Lung (tissue), 12 donors: ENCODE data around the gene PADI2. TPM values are rescaled to one million over a fixed set of nuclear protein-coding genes. Genes with fewer than 3 reads are reported as not detected.

ENCODE experiments used
- ATAC-seq: fragments of 200-7000 bp; cut with Tn5 transposase; one replicate; pipeline ENCODE4 v1.9.1; 2020; ENCODE audit warnings: moderate number of reproducible peaks; ENCODE audit not compliant: insufficient read depth, low FRiP score
- DNase-seq, 3 donors: peaks; one replicate each; pipeline ENCODE4 v3.0.0-alpha.2; 2013 to 2017
- H3K27ac ChIP-seq, 2 donors: one replicate each; pipeline ENCODE4 v1.5.1; 2013; ENCODE audit warnings: mild to moderate bottlenecking in 2 of 2, moderate library complexity in 2 of 2, control low read depth in 1 of 2, inconsistent platforms in 1 of 2, low read depth in 1 of 2, low read length in 1 of 2
- H3K27me3 ChIP-seq, 3 donors: one replicate each; pipeline ENCODE4 v1.5.1; 2013; ENCODE audit warnings: low read length in 2 of 3; ENCODE audit not compliant: control insufficient read depth in 3 of 3, insufficient read depth in 3 of 3
- H3K36me3 ChIP-seq, 4 donors: one replicate each; pipeline ENCODE4 v1.5.1; 2013; ENCODE audit warnings: low read length in 4 of 4, mild to moderate bottlenecking in 1 of 4, moderate library complexity in 1 of 4; ENCODE audit not compliant: control insufficient read depth in 4 of 4, insufficient read depth in 4 of 4
- H3K4me1 ChIP-seq, 5 donors: one replicate each; pipeline ENCODE4 v1.5.1; 2013; ENCODE audit warnings: low read length in 5 of 5, mild to moderate bottlenecking in 2 of 5, moderate library complexity in 1 of 5; ENCODE audit not compliant: control insufficient read depth in 5 of 5, insufficient read depth in 5 of 5
- H3K4me3 ChIP-seq: one replicate; pipeline ENCODE4 v1.5.1; 2013; ENCODE audit warnings: mild to moderate bottlenecking, control low read depth, moderate library complexity
- H3K9ac ChIP-seq, 2 donors: one replicate each; pipeline ENCODE4 v1.5.1; 2013; ENCODE audit warnings: low read length in 2 of 2, control low read depth in 1 of 2; ENCODE audit not compliant: insufficient read depth in 1 of 2
- H3K9me3 ChIP-seq, 4 donors: one replicate each; pipeline ENCODE4 v1.5.1; 2013; ENCODE audit warnings: low read length in 3 of 4, mild to moderate bottlenecking in 1 of 4, moderate library complexity in 1 of 4; ENCODE audit not compliant: control insufficient read depth in 4 of 4, insufficient read depth in 3 of 4
- WGBS, 2 donors: extraction: QIAGEN DNeasy Blood & Tissue Kit; methylation state at CpG; one replicate each; pipeline ENCODE4 v1.1.7; 2013; 5-methylcytosine and 5-hydroxymethylcytosine counted together
- polyA plus RNA-seq, 2 donors: library from polyadenylated mRNA; stranded (reverse); fragments of 200-250 nt; gene quantifications; one replicate each; pipeline ENCODE4 v1.2.1, GENCODE V29; 2013
- total RNA-seq, 2 donors: library from RNA; depleted of rRNA in 1 of 2; stranded (reverse); fragments of >200 nt in 1 of 2; gene quantifications; one replicate each; pipeline ENCODE4 v1.2.1, GENCODE V29; 2014 to 2021
- TF ChIP-seq, protein P1 (sequence below): IDR thresholded peaks from 2 replicates; pipeline ENCODE4 v1.5.1; 2012; ENCODE audit warnings: mild to moderate bottlenecking; ENCODE audit errors: control extremely low read depth, extremely low read depth
- donor health status: control.
- donor health status: control.
- donor health status: Bipolar disorder and iron deficiency.
- donor health status: healthy.
- donor health status: DM: yes; HTN: yes; CAD: no.

PADI2 gene
- total and polyA plus RNA-seq, 4 donors = 1.2 to 12.8 (median 3.4) TPM

DNA sequence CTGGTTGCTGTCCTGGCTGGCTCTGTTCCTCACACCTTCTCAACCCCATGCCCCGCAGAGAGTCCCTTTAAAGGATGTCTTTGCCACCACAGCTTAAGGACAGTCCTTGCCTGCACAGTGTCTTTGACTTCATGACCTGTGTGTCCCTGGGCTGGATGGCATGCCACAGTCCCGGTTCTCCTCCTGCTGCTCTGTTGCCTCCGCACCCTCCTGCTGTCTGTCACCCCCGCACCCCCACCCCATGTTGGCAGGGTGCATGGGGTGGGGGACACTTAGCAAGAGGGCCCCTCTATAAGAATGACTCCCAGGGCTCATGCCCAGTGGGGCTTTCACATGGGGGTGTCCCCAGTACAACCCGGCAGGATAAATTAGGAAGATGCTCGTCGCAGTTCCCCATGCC, 44.1 kb upstream of the PADI2 start:
- DNase-seq = no peak
- ATAC-seq = no peak
- Histone ChIP-seq H3K4me1 (peaks cover 0 to 4% (median 0%) of the 10 kb centered on the region in 5 donors), H3K27me3 (peaks cover 0 to 3% (median 0%) of the 10 kb centered on the region in 3 donors), H3K9me3 (no peaks in the 10 kb centered on the region), H3K27ac (no peak overlapping the region), H3K4me3 (no peak overlapping the region), H3K36me3 (no peaks in the 10 kb centered on the region), H3K9ac (no peak overlapping the region)
- 93 to 95% methylated on average over 7 of the region's 7 CpGs for WGBS, 2 donors
- TF ChIP-seq, protein P1, sequence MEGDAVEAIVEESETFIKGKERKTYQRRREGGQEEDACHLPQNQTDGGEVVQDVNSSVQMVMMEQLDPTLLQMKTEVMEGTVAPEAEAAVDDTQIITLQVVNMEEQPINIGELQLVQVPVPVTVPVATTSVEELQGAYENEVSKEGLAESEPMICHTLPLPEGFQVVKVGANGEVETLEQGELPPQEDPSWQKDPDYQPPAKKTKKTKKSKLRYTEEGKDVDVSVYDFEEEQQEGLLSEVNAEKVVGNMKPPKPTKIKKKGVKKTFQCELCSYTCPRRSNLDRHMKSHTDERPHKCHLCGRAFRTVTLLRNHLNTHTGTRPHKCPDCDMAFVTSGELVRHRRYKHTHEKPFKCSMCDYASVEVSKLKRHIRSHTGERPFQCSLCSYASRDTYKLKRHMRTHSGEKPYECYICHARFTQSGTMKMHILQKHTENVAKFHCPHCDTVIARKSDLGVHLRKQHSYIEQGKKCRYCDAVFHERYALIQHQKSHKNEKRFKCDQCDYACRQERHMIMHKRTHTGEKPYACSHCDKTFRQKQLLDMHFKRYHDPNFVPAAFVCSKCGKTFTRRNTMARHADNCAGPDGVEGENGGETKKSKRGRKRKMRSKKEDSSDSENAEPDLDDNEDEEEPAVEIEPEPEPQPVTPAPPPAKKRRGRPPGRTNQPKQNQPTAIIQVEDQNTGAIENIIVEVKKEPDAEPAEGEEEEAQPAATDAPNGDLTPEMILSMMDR = no peak

DNA sequence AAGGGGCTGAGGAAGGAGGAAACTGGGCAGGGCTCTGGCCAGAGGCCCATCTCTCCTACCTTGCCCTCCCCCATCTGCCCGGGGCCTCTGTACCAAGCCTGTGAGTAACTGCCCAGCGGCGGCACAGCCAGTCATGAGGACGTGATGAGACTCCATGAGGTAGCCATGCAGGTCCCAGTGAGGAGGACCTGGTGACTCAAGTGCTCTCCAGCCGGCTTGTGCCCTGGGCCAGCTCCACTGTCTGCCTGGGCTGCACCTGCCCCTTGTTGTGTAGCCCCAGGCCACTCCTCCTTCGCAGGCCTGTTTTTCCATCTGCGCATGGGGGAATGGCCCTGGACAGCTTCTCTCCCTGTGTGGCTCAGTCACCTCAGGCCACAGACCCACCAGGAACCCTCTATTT, 43.7 kb upstream of the PADI2 start:
- TF ChIP-seq, protein P1 = no peak
- no peaks in the 10 kb centered on the region for H3K36me3 ChIP-seq
- no peak overlapping the region for H3K27ac ChIP-seq
- DNase-seq (no peak), ATAC-seq (no peak)
- WGBS, 2 donors = 83 to 93% methylated on average over 7 of the region's 7 CpGs
- H3K9ac ChIP-seq = no peak overlapping the region
- no peak overlapping the region for H3K4me3 ChIP-seq
- H3K27me3 ChIP-seq = peaks cover 0 to 3% (median 0%) of the 10 kb centered on the region in 3 donors
- H3K4me1 ChIP-seq = peaks cover 0 to under 1% (median 0%) of the 10 kb centered on the region in 5 donors
- no peaks in the 10 kb centered on the region for H3K9me3 ChIP-seq

DNA sequence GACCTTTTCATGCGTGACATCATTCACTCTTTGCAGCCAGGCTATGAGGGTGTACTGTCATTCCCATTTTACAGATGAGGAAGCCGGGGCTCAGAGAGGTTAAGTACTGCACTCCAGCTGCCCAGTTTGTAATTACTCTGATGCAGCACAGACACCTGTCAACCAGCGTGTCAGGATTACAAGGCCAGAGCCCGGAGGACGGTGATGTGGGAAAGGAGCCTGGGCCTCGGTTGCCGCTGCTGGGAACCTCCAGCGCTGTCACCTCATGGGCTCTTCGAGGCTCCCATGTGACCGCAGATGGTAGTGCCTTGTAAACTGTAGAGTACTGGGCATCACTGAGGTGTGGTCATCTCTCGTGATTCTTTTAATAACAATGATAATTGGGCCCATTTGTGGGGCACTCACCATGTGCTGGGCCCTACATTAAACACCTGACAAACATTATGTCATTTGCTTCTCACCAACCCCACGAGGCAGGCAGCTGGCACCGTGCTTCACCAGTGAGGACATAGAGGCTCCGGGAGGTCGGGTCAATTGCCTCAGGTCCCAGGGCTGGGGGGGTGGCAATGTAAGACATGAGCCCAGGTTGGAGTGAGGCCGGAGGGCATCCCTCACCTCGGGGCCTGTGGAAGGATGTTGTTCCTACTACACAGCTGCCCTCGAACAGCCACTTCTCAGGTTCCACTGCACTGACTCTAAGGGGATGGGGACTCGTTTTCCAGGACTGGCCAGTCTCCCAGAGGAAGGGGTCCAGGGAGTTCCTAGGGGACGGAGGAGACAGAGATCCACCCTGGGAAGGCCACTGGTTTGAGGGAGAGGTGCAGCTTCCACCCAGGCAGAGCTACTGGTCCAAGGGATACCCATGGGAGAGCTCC, 42.9 kb upstream of the PADI2 start:
- WGBS, 2 donors = 83 to 91% methylated on average over 20 of the region's 20 CpGs
- no peak for DNase-seq

More for the DNA sequence above, 42.9 kb upstream of the PADI2 start:
- TF ChIP-seq, protein P1 = no peak
- Histone ChIP-seq H3K27me3 (peaks cover 0 to 3% (median 0%) of the 10 kb centered on the region in 3 donors), H3K4me3 (no peak overlapping the region), H3K9me3 (no peaks in the 10 kb centered on the region), H3K27ac (no peak overlapping the region), H3K4me1 (no peaks in the 10 kb centered on the region), H3K9ac (no peak overlapping the region), H3K36me3 (no peaks in the 10 kb centered on the region)
- no peak for ATAC-seq
